PC-3 (cell line): ENCODE measurements around the gene RHBG. TPM values are rescaled to one million over a fixed set of nuclear protein-coding genes. Genes with fewer than 3 reads are reported as not detected.

Experiments
- ATAC-seq: fragments of 200-7000 bp; cut with Tn5 transposase; 2 replicates; pipeline ENCODE4 v1.9.1; 2020; ENCODE audit warnings: mild to moderate bottlenecking, moderate library complexity
- BruUV-seq: library from RNA; stranded (reverse); fragments of 400-500 nt; replicated peaks from 2 replicates; lab custom pipeline; 2021; lab: Mats Ljungman, UMichigan
- CTCF ChIA-PET: fragments of 300-600 bp; sonication (Branson Sonifier 250); formaldehyde crosslinking; loops from one replicate; lab custom pipeline; 2022; ENCODE audit warnings: antibody characterized with exemption; lab: Charles Lee
- POLR2A ChIA-PET: fragments of 300-600 bp; sonication (Branson Sonifier 250); formaldehyde crosslinking; loops from one replicate; lab custom pipeline; 2022; ENCODE audit warnings: antibody characterized with exemption; ENCODE audit not compliant: unreplicated experiment; lab: Charles Lee
- DNase-seq: peaks from one replicate; pipeline ENCODE4 v3.0.0-alpha.2; 2015
- H2AFZ ChIP-seq: fragments of 300-600 bp; sonication (generic); 2 replicates; pipeline ENCODE4 v1.6.0; 2016; ENCODE audit warnings: antibody characterized with exemption, low read length
- H3F3A ChIP-seq: fragments of 300-600 bp; sonication (generic); one replicate; pipeline ENCODE4 v1.6.0; 2017; ENCODE audit warnings: antibody characterized with exemption, low read length, control low read depth, mild to moderate bottlenecking; ENCODE audit not compliant: unreplicated experiment
- H3K27ac ChIP-seq: fragments of 300-600 bp; sonication (generic); 2 replicates; pipeline ENCODE4 v1.5.1; 2016; ENCODE audit warnings: mild to moderate bottlenecking, low read length
- H3K27me3 ChIP-seq: fragments of 300-600 bp; sonication (generic); 2 replicates; pipeline ENCODE4 v1.6.1; 2016; ENCODE audit warnings: low read length, mixed read lengths
- H3K36me3 ChIP-seq: fragments of 300-600 bp; sonication (generic); 2 replicates; pipeline ENCODE4 v1.6.1; 2016; ENCODE audit warnings: low read depth, mixed run types, low read length, mixed read lengths
- H3K4me1 ChIP-seq: fragments of 300-600 bp; sonication (generic); 2 replicates; pipeline ENCODE4 v1.5.1; 2016; ENCODE audit warnings: low read length; ENCODE audit not compliant: insufficient read depth
- H3K4me2 ChIP-seq: fragments of 300-600 bp; sonication (generic); 2 replicates; pipeline ENCODE4 v1.6.0; 2016; ENCODE audit warnings: low read length
- H3K4me3 ChIP-seq: fragments of 300-600 bp; sonication (generic); 2 replicates; pipeline ENCODE4 v1.5.1; 2016; ENCODE audit warnings: mild to moderate bottlenecking, low read length, mixed read lengths
- H3K79me2 ChIP-seq: fragments of 300-600 bp; sonication (generic); 2 replicates; pipeline ENCODE4 v1.6.1; 2017; ENCODE audit warnings: low read length, mixed read lengths
- H3K9ac ChIP-seq: fragments of 300-600 bp; sonication (generic); 2 replicates; pipeline ENCODE4 v1.6.0; 2016; ENCODE audit warnings: mild to moderate bottlenecking, low read length
- H3K9me2 ChIP-seq: fragments of 300-600 bp; sonication (generic); replicated peaks from 2 replicates; pipeline ENCODE4 v1.6.1; 2016; ENCODE audit warnings: mixed run types, low read length, mixed read lengths
- H3K9me3 ChIP-seq: fragments of 300-600 bp; sonication (generic); 2 replicates; pipeline ENCODE4 v1.6.1; 2016; ENCODE audit warnings: low read length, mixed read lengths
- H4K20me1 ChIP-seq: fragments of 300-600 bp; sonication (generic); 2 replicates; pipeline ENCODE4 v1.6.1; 2016; ENCODE audit warnings: low read length, mixed read lengths
- EZH2 ChIP-seq: fragments of 300-600 bp; sonication (generic); IDR thresholded peaks from one replicate; pipeline ENCODE4 v1.6.1; 2017; ENCODE audit warnings: antibody characterized with exemption, mild to moderate bottlenecking, low read length; ENCODE audit not compliant: unreplicated experiment
- EZH2phosphoT487 ChIP-seq: fragments of 300-600 bp; sonication (generic); IDR thresholded peaks from 2 replicates; pipeline ENCODE4 v1.6.1; 2018; ENCODE audit warnings: mild to moderate bottlenecking, antibody characterized with exemption, low read length, borderline replicate concordance
- intact Hi-C: fragments of 100-400 bp; cut with micrococcal nuclease; formaldehyde crosslinking; loops from 2 replicates; pipeline ENCODE4 v1.9.0; 2023
- total RNA-seq: library from RNA; depleted of rRNA; stranded (reverse); fragments of >200 nt; gene quantifications from 2 replicates; pipeline ENCODE4 v1.2.3, GENCODE V29; 2014
- TF ChIP-seq, protein P1 (sequence below): fragments of 300-600 bp; sonication (generic); conservative IDR thresholded peaks from 2 replicates; pipeline ENCODE4 v1.5.1; 2017; ENCODE audit warnings: antibody characterized with exemption, low read depth, mild to moderate bottlenecking, low read length

RHBG gene
- total RNA-seq, 1 experiment from 2014 or later, result 0.26 TPM

DNA sequence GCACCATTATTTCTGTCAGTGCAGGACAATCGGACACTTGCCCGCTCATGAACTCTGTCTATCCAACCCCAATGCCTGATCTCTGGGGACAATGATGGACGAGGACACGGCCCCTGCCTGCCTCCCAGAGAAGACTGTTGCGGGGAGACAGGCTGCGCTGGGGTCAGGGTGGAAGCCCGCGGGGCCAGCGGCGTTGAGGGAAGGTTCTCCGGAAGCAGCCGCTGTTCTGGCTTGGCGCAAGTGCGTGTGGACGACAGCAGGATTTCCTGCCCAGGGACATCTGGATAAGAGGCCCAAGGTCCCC lies 18.8 kb downstream of the RHBG start:
- TF ChIP-seq, protein P1, sequence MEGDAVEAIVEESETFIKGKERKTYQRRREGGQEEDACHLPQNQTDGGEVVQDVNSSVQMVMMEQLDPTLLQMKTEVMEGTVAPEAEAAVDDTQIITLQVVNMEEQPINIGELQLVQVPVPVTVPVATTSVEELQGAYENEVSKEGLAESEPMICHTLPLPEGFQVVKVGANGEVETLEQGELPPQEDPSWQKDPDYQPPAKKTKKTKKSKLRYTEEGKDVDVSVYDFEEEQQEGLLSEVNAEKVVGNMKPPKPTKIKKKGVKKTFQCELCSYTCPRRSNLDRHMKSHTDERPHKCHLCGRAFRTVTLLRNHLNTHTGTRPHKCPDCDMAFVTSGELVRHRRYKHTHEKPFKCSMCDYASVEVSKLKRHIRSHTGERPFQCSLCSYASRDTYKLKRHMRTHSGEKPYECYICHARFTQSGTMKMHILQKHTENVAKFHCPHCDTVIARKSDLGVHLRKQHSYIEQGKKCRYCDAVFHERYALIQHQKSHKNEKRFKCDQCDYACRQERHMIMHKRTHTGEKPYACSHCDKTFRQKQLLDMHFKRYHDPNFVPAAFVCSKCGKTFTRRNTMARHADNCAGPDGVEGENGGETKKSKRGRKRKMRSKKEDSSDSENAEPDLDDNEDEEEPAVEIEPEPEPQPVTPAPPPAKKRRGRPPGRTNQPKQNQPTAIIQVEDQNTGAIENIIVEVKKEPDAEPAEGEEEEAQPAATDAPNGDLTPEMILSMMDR, result no peak
- TF ChIP-seq EZH2 (no peak), EZH2phosphoT487 (no peak)
- intact Hi-C loops, result no loop called here
- BruUV-seq, result no TSS peak
- Histone ChIP-seq H3K79me2 (no peaks in the 10 kb centered on the region), H3K4me2 (no peak overlapping the region), H2AFZ (no peak overlapping the region), H3K9me2 (no peaks in the 10 kb centered on the region), H4K20me1 (no peaks in the 10 kb centered on the region), H3K9ac (no peak overlapping the region), H3K4me1 (peaks cover 1% of the 10 kb centered on the region; the same call in 1 of the 2 replicates), H3K27ac (no peak overlapping the region), H3K9me3 (no peaks in the 10 kb centered on the region), H3K4me3 (no peak overlapping the region), H3K36me3 (no peaks in the 10 kb centered on the region), H3F3A (no peaks in the 10 kb centered on the region), H3K27me3 (no peaks in the 10 kb centered on the region)
- DNase-seq, result no peak
- no peak for ATAC-seq
- POLR2A ChIA-PET, result no interaction called here
- CTCF ChIA-PET, result interaction anchor here (1.3 kb wide), 1 partner anchor 58 kb away, joined by 5 read pairs; no protein-coding TSS in a partner anchor

DNA sequence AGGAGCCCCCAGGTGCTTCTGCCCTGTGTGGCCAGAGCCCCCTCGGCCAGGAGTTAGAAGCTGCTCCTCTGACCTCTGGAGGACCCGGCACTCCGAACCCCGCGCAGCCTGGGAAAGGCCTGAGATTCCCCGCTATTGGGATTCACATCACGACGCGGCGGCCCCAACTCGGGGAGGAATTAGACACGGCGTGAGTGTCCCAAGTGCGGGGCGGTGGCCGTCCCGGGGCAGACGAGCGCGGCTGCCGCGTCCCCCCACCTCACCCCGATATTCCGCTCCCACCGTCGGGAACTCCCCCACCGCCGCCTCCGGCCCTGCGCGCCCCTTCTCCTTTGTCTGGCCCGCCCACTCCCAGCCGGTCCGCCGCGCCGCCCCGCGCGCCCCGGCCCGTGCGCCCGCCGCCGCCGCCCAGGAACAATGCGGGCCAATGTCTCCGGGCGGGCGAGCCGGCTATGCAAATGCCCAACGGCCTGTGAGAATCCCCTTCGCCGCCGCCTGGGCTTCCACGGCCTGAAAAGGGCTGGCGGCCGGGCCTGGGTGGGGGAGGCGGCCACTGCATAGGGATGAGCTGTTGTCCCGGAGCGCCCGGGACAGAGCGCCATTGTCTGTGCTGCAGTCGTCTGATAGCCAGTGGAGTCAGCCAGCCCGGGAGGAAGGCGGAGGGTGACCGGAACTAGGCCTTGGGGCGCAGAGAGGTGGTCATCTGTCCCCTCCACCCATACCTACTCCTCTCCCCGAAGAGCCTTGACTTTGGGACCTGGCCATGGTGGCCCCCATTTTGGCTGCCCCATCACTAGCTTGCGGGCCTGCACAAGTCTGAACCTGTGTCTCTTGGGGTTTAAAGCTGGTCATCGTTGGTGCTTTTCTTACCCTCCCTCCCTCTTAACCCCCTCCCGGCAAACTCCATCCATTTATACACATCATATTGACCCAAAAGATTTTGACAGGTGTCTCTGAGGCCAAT lies 19.4 kb downstream of the RHBG start:
- TF ChIP-seq, protein P1, result no peak
- TF ChIP-seq EZH2phosphoT487, result no peak
- TF ChIP-seq EZH2, result no peak
- no peak for DNase-seq
- Histone ChIP-seq H3F3A (no peaks in the 10 kb centered on the region), H3K9ac (no peak overlapping the region), H3K4me1 (no peaks in the 10 kb centered on the region), H3K27ac (no peak overlapping the region), H3K4me2 (no peak overlapping the region), H3K27me3 (no peaks in the 10 kb centered on the region), H3K9me3 (no peaks in the 10 kb centered on the region), H3K36me3 (no peaks in the 10 kb centered on the region), H4K20me1 (no peaks in the 10 kb centered on the region), H2AFZ (no peak overlapping the region), H3K9me2 (no peaks in the 10 kb centered on the region), H3K79me2 (no peaks in the 10 kb centered on the region), H3K4me3 (no peak overlapping the region)
- no TSS peak for BruUV-seq
- CTCF ChIA-PET, result no interaction called here
- ATAC-seq, result no peak
- intact Hi-C loops, result no loop called here
- POLR2A ChIA-PET, result no interaction called here

GRCh38 chr1:156389311-156389710 lies 20.3 kb downstream of the RHBG start:
- no peak overlapping the region for H3K27ac ChIP-seq
- DNase-seq, result no peak
- intact Hi-C loops, result no loop called here
- H3K27me3 ChIP-seq, result no peaks in the 10 kb centered on the region
- no peaks in the 10 kb centered on the region for H3K79me2 ChIP-seq
- ChIA-PET CTCF (no interaction called here), POLR2A (no interaction called here)
- no peak overlapping the region for H3K9ac ChIP-seq
- TF ChIP-seq, protein P1, result no peak
- ATAC-seq, result no peak
- BruUV-seq, result no TSS peak
- no peaks in the 10 kb centered on the region for H3K36me3 ChIP-seq
- no peaks in the 10 kb centered on the region for H3K4me1 ChIP-seq
- H3K4me3 ChIP-seq, result no peak overlapping the region
- H4K20me1 ChIP-seq, result no peaks in the 10 kb centered on the region
- H2AFZ ChIP-seq, result no peak overlapping the region
- no peaks in the 10 kb centered on the region for H3F3A ChIP-seq
- H3K9me2 ChIP-seq, result no peaks in the 10 kb centered on the region
- no peaks in the 10 kb centered on the region for H3K9me3 ChIP-seq
- H3K4me2 ChIP-seq, result no peak overlapping the region
